Inferior parietal cortex (tissue), 1 donor: ENCODE measurements around the gene TSC2.
A peak's percentile ranks its signal among the peaks of the same experiment; 100 is the strongest.
"Not testable (repeated sequence)": the region's sequence is repeated elsewhere in the genome, so short reads cannot be mapped to it uniquely, and the experiment has no call there.

Experiments
- DNase-seq: peaks from one replicate; pipeline ENCODE4 v3.0.0-alpha.2; 2016; ENCODE audit errors: extremely low spot score

TSC2 gene

DNA sequence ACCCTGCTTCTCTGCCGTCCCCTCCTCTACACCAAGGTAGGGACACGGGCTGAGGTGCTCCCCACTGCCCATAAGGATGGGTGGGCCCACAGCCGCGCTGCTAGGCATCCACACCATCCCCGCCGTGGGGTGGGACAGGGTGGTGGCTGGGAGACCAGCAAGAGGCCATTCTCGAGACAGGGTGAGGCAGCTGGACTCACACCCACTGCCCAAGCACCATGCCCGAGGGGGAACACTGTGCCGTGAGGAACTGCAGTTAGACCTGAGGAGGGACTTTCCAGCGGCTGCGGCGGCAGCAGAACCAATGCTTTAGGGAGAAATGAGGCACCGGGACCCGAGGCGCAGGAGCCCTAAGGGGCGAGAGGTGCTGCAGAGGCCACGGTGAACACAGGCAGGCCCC lies 74.6 kb downstream of the TSC2 start:
- no peak for DNase-seq

DNA sequence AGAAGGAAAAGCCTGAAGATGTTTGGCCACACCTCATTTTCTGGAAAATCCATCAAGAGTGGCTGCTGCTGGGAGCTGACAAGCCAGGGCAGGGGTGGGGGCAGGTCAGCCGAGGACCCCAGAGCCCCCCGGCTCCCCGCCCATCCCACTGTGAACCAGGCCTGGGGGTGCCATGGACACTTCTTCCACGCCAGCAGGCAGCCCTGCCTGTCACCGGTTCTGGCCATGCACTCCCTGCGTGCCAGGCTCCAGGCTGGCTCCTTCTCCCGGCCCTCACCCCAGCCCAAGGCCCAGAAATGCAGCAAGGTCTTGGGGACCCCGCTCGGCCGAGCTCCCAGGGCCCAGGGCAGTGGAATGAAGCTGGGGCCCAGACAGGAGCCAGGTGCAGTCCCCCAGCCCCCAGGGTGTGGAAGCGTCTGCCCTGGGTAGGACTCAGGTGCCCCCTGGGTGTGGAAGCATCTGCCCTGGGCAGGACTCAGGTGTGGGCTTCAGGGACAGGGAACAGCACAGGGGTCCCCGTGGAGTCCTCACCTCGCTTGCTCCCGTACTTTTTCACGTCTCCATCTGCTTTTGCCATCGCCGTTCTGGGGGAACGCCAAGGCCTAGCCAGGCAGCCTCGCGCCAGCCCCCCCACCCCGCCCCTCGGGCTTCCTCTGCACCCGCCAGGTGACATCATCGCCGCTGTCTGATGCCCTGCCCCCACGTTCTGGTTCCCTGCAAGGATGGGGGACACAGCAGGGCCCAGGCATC lies 75.3 kb downstream of the TSC2 start:
- DNase-seq: not testable (repeated sequence)

DNA sequence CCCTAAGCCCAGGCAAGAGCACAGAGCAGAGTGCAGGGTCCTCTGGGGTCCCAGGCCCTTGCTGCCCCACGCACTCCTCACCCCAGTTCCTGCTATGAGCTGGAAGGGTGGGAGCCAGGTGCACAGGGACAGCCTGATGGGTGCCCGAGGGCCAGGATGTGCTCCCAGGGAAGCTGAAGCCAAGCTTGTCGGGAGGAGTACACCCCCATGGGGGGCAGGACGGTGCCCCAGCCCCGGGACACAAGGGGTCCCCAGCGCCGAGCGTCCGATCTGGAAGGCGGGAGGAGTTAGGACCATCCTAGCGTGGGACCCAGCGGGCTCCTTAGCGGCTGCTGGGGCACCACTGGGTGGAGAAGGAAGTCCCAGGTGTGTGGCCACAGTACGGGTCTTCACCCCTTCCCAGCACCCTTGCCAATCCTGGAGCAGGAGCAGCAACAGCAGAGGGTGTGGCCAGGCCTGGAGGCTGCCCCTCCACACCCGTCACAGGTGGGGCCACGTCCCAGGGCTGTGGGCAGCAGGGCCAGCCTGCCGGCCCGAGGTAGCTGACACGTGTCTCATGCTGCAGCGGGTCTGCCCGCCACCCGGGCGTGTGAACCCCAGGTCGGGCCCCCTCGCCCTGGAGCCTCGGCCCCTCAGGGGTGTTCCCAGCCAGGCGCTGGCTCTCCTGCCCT lies 76.1 kb downstream of the TSC2 start:
- DNase-seq: not testable (repeated sequence)

GRCh38 chr16:2124377-2124693 lies 76.5 kb downstream of the TSC2 start:
- DNase-seq: not testable (repeated sequence)

DNA sequence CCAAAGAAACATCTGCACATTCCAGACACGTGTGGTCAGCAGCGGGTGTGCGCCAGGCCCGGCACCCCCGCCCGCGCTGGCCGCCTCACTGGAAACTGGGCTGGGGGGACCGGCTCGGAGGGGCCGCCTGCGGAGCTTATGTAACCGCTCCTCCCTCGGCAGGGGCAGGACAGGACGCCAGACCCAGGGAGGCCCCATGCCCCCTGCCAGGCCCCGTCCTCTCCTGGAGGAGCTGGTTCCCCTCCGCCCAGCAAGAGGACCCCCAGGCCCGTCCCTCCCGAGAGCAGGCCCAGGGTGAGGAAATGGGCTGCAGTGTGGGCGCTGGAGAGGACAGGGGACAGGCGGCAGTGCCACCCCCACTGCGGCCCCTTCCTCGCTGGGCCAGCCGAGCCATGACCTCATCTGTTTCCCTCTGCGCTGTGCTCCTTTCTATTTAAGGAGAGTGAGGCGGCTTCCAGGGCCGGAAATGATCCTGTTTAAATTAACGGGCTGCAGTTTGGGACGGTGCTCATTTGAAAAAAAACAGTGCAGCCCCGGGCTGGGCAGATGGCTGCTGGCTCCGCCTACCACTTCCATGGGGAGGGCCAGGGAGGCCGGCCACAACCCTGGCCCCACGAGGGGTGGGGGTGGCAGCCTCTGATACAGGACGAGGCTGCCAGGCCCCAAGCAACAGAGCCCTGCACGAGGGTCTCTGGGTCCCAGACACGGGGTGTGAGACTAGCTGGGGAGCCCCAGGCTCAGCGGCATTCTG lies 77.1 kb downstream of the TSC2 start:
- not testable (repeated sequence) for DNase-seq

- not testable (repeated sequence) for DNase-seq
Measured at GRCh38 chr16:2125609-2126008, 77.8 kb downstream of the TSC2 start.

GRCh38 chr16:2126161-2126743 lies 78.5 kb downstream of the TSC2 start:
- DNase-seq: peak; percentile 47

- not testable (repeated sequence) for DNase-seq
Measured at GRCh38 chr16:2126928-2127556, 79.3 kb downstream of the TSC2 start.

- not testable (repeated sequence) for DNase-seq
Measured at GRCh38 chr16:2127630-2128280, 80.0 kb downstream of the TSC2 start.

DNA sequence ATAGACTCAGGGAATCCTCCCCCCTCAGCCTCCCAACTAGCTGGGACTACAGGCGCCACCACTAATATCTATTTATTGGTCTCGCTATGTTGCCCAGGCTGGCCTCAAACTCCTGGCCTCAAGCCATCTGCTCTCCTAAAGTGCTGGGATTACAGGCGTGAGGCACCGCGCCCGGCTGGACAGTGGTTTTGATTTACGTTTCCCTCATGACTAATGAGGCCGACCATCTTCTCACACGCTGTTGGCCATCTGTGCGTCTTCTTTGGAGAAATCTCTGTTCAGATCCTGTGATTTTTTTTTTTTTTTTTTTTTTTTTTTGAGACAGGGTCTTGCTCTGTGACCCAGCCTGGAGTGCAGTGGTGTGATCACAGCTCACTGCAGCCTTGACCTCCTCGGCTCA lies 81.5 kb downstream of the TSC2 start:
- DNase-seq: not testable (repeated sequence)

DNA sequence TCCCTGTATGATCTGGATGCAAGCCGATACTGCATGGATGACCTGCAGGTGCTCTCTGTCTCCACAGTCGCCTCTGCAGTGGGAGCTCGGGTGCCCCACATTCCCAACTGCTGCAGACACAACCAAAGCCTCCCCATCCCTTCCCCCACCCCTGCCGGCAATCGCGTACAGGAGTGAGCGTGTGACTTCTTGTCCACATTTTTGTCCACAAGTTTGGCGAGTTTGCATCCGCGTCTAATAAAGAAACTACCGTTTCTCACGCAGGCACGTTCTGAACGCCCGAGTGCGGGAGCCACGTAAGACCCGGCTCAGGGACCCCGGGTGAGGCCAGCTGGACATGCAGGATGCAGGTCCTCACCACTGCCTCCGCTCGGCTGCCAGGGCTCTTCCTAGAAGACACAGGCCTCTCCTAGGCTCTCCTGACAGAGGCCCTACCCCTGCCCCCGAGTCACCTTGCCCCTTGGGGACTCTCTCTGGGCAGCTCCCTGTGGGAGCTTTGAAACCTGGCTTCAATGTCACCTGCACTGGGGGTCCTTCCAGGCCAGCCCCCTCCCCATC lies 82.2 kb downstream of the TSC2 start:
- DNase-seq: not testable (repeated sequence)

DNA sequence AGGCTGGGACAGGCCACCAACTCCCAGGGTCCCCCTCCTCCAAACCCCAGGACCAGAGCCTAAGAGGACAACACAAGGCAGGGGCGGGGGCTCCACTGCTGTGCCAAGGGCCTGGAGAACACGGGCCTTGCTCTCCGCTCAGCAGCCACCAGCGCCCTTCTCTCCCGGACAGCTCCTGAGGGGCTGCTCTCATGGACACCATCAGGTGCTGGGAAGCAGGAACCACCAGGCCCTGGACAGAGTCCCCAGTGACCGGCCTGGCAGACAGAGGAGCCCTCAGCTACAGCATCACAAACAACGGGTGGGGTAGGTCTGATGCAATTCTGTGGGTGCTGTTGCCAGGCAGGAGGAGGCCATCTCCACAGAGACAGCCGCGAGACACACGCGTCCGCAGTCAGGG lies 86.0 kb downstream of the TSC2 start:
- not testable (repeated sequence) for DNase-seq

- not testable (repeated sequence) for DNase-seq
Measured at GRCh38 chr16:2135071-2135470, 87.3 kb downstream of the TSC2 start.

- peak; percentile 76 for DNase-seq
Measured at GRCh38 chr16:2135770-2136490, 88.1 kb downstream of the TSC2 start, which contains the start of gene PKD1. TSS of gene PKD1 (minus strand) at chr16:2135898. CDS start at chr16:2135689, 209 bp downstream.
